NB4 (cell line): ENCODE results near the gene KIF21A.

ENCODE experiments used
- CTCF ChIP-seq: IDR thresholded peaks from one replicate; pipeline ENCODE4 v1.5.1; 2012; ENCODE audit warnings: low read depth, low read length
- MYC ChIP-seq: IDR thresholded peaks from 2 replicates; pipeline ENCODE4 v1.6.1; 2011; ENCODE audit warnings: low read depth, low read length
- POLR2A ChIP-seq: IDR thresholded peaks from 2 replicates; pipeline ENCODE4 v1.6.1; 2011; ENCODE audit warnings: mild to moderate bottlenecking; ENCODE audit not compliant: insufficient read length; ENCODE audit errors: extremely low read depth

GRCh38 chr12:39329018-39329417 is 113.9 kb downstream of the KIF21A start:
- TF ChIP-seq CTCF (no peak), MYC (no peak), POLR2A (no peak)
